ENCODE measurements around the gene TAF3.
"Not testable (repeated sequence)": the region's sequence is repeated elsewhere in the genome, so short reads cannot be mapped to it uniquely, and the experiment has no call there.

Gene TAF3

GRCh38 chr10:7818295-7819120 is at the start of gene TAF3:
Gene TAF3, plus strand, starts transcription at chr10:7818505. Its CDS starts 205 bp downstream, at chr10:7818710.
- DNase-seq: peak; percentile 36 to 92 (median 80)

- no peak for DNase-seq
Measured at GRCh38 chr10:7773845-7774801, 44.2 kb upstream of the TAF3 start.

- DNase-seq: no peak
Measured at GRCh38 chr10:7776777-7777176, 41.5 kb upstream of the TAF3 start.

- not testable (repeated sequence) for DNase-seq
Measured at GRCh38 chr10:7782194-7782593, 36.1 kb upstream of the TAF3 start.

- DNase-seq: no peak
Measured at GRCh38 chr10:7786430-7786829, 31.9 kb upstream of the TAF3 start.

GRCh38 chr10:7787150-7787856 is 31.0 kb upstream of the TAF3 start:
- peak in 1 of 56 donors; percentile 35 for DNase-seq

- peak; percentile 69 to 98 (median 95) for DNase-seq
Measured at GRCh38 chr10:7787857-7788638, 30.3 kb upstream of the TAF3 start, which contains the start of the genes ATP5F1C and KIN. Gene ATP5F1C, plus strand, starts transcription at chr10:7788177. Its CDS starts 31 bp downstream, at chr10:7788208. Gene KIN, minus strand, starts transcription at chr10:7787993. Its CDS starts 60 bp downstream, at chr10:7787933.

- DNase-seq: peak in 7 of 56 donors; percentile 24 to 60 (median 40)
Measured at GRCh38 chr10:7788639-7789286, 29.5 kb upstream of the TAF3 start.

GRCh38 chr10:7789390-7789789 is 28.9 kb upstream of the TAF3 start:
- DNase-seq: no peak

- DNase-seq: no peak
Measured at GRCh38 chr10:7792541-7792940, 25.8 kb upstream of the TAF3 start.

GRCh38 chr10:7794251-7795026 is 23.9 kb upstream of the TAF3 start:
- DNase-seq: no peak

- no peak for DNase-seq
Measured at GRCh38 chr10:7795605-7796004, 22.7 kb upstream of the TAF3 start.

- no peak for DNase-seq
Measured at GRCh38 chr10:7797582-7797981, 20.7 kb upstream of the TAF3 start.

- DNase-seq: no peak
Measured at GRCh38 chr10:7802606-7803005, 15.7 kb upstream of the TAF3 start.

- DNase-seq: no peak
Measured at GRCh38 chr10:7804216-7804615, 14.1 kb upstream of the TAF3 start.

- no peak for DNase-seq
Measured at GRCh38 chr10:7804741-7805140, 13.6 kb upstream of the TAF3 start.

- no peak for DNase-seq
Measured at GRCh38 chr10:7808686-7809267, 9.5 kb upstream of the TAF3 start.

- no peak for DNase-seq
Measured at GRCh38 chr10:7810443-7810842, 7.9 kb upstream of the TAF3 start.

GRCh38 chr10:7811000-7811399 is 7.3 kb upstream of the TAF3 start:
- DNase-seq: no peak
